HL-60 (cell line): Measurements from ENCODE around the gene AP1AR.

Source experiments
- POLR2AphosphoS5 ChIP-seq: IDR thresholded peaks from 2 replicates; pipeline ENCODE4 v1.6.1; 2012; ENCODE audit warnings: low read depth
- SPI1 ChIP-seq: IDR thresholded peaks from 2 replicates; pipeline ENCODE4 v1.6.1; 2012; ENCODE audit warnings: low read depth, mild to moderate bottlenecking, borderline replicate concordance
- TF ChIP-seq, protein P1 (sequence below): IDR thresholded peaks from one replicate; pipeline ENCODE4 v1.5.1; 2011; ENCODE audit warnings: low read length, control low read depth, inconsistent platforms; ENCODE audit not compliant: insufficient read depth
- TF ChIP-seq, protein P2 (sequence below): IDR thresholded peaks from 2 replicates; pipeline ENCODE4 v1.6.1; 2012; ENCODE audit warnings: low read depth; ENCODE audit not compliant: insufficient replicate concordance

- TF ChIP-seq, protein P1, sequence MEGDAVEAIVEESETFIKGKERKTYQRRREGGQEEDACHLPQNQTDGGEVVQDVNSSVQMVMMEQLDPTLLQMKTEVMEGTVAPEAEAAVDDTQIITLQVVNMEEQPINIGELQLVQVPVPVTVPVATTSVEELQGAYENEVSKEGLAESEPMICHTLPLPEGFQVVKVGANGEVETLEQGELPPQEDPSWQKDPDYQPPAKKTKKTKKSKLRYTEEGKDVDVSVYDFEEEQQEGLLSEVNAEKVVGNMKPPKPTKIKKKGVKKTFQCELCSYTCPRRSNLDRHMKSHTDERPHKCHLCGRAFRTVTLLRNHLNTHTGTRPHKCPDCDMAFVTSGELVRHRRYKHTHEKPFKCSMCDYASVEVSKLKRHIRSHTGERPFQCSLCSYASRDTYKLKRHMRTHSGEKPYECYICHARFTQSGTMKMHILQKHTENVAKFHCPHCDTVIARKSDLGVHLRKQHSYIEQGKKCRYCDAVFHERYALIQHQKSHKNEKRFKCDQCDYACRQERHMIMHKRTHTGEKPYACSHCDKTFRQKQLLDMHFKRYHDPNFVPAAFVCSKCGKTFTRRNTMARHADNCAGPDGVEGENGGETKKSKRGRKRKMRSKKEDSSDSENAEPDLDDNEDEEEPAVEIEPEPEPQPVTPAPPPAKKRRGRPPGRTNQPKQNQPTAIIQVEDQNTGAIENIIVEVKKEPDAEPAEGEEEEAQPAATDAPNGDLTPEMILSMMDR = no peak
- no peak for TF ChIP-seq POLR2AphosphoS5
- TF ChIP-seq, protein P2, sequence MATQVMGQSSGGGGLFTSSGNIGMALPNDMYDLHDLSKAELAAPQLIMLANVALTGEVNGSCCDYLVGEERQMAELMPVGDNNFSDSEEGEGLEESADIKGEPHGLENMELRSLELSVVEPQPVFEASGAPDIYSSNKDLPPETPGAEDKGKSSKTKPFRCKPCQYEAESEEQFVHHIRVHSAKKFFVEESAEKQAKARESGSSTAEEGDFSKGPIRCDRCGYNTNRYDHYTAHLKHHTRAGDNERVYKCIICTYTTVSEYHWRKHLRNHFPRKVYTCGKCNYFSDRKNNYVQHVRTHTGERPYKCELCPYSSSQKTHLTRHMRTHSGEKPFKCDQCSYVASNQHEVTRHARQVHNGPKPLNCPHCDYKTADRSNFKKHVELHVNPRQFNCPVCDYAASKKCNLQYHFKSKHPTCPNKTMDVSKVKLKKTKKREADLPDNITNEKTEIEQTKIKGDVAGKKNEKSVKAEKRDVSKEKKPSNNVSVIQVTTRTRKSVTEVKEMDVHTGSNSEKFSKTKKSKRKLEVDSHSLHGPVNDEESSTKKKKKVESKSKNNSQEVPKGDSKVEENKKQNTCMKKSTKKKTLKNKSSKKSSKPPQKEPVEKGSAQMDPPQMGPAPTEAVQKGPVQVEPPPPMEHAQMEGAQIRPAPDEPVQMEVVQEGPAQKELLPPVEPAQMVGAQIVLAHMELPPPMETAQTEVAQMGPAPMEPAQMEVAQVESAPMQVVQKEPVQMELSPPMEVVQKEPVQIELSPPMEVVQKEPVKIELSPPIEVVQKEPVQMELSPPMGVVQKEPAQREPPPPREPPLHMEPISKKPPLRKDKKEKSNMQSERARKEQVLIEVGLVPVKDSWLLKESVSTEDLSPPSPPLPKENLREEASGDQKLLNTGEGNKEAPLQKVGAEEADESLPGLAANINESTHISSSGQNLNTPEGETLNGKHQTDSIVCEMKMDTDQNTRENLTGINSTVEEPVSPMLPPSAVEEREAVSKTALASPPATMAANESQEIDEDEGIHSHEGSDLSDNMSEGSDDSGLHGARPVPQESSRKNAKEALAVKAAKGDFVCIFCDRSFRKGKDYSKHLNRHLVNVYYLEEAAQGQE = no peak
- TF ChIP-seq SPI1 = no peak
Measured at GRCh38 chr4:112245383-112245782, 13.8 kb downstream of the AP1AR start.
